ENCODE results near the gene NSD1. TPM values are rescaled to one million over a fixed set of nuclear protein-coding genes. Genes with fewer than 3 reads are reported as not detected.

Gene NSD1
- total RNA-seq, 1 experiment from 2014 or later = 58.8 TPM

GRCh38 chr5:177097016-177097985 lies 36.3 kb upstream of the NSD1 start:
- no peak overlapping the region for H3K4me3 ChIP-seq (replicated peaks in 1 of 2; ENCODE audit: low read depth in 1 of 2, low read length in 2 of 2)
- H3K4me1 ChIP-seq (ENCODE audit: control insufficient read depth in 1 of 2, insufficient read depth in 2 of 2, low read length in 2 of 2) = peaks cover 0 to 6% of the 10 kb centered on the region in 2 experiments; a peak in 1 of 4 replicates
- H2AFZ ChIP-seq (ENCODE audit: low read depth, low read length, poor library complexity, severe bottlenecking) = no peak overlapping the region
- no peaks in the 10 kb centered on the region for H3K79me2 ChIP-seq (ENCODE audit: insufficient read depth, low read length)
- no peaks in the 10 kb centered on the region for H3K9me3 ChIP-seq (ENCODE audit: control insufficient read depth in 1 of 2, insufficient read depth in 1 of 2, low read depth in 1 of 2, low read length in 2 of 2)
- no peaks in the 10 kb centered on the region for H4K20me1 ChIP-seq (ENCODE audit: insufficient read depth)
- no peaks in the 10 kb centered on the region for H3K27me3 ChIP-seq (ENCODE audit: insufficient read depth, low read length)
- H3K27ac ChIP-seq (ENCODE audit: low read depth, low read length) = no peak overlapping the region
- BruUV-seq (replicated peaks) = TSS peak; percentile 40
- H3K36me3 ChIP-seq (ENCODE audit: control insufficient read depth in 1 of 2, insufficient read depth in 2 of 2, low read length in 2 of 2) = peaks cover 0 to 5% of the 10 kb centered on the region in 2 experiments; a peak in 1 of 4 replicates
- no peak for DNase-seq (ENCODE audit: low read depth, low spot score)
- TF ChIP-seq CEBPB (IDR thresholded peaks at IDR 0.05; ENCODE audit: low read depth) = no peak
- no peak for TF ChIP-seq FOSL1 (IDR thresholded peaks at IDR 0.05; ENCODE audit: low read depth)
- TF ChIP-seq MAX (IDR thresholded peaks at IDR 0.05) = no peak
- no peak for TF ChIP-seq ATF3 (IDR thresholded peaks at IDR 0.05)
- TF ChIP-seq SIN3A (IDR thresholded peaks at IDR 0.05; ENCODE audit: low read depth) = no peak
- TF ChIP-seq ZBTB33 (IDR thresholded peaks at IDR 0.05; ENCODE audit: extremely low read depth, insufficient replicate concordance, low read length) = no peak
- TF ChIP-seq POLR2A (IDR thresholded peaks at IDR 0.05; ENCODE audit: borderline replicate concordance, extremely low read depth, insufficient read depth, insufficient read length) = no peak
- TF ChIP-seq POLR2AphosphoS5 (IDR thresholded peaks at IDR 0.05; ENCODE audit: low read depth, low read length) = no peak
- no peak for TF ChIP-seq CBX3 (IDR thresholded peaks at IDR 0.05; ENCODE audit: low read depth)
- no peak for TF ChIP-seq ZFX (IDR thresholded peaks at IDR 0.05)
- TF ChIP-seq ZNF274 (IDR thresholded peaks at IDR 0.05; ENCODE audit: low read depth, low read length) = no peak
- TF ChIP-seq SP1 (IDR thresholded peaks at IDR 0.05; ENCODE audit: low read depth) = no peak
- TF ChIP-seq EGR1 (IDR thresholded peaks at IDR 0.05; ENCODE audit: low read depth) = no peak
- no peak for TF ChIP-seq SRF (IDR thresholded peaks at IDR 0.05; ENCODE audit: low read depth)
- no peak for TF ChIP-seq EZH2 (IDR thresholded peaks at IDR 0.05)
- no peak for TF ChIP-seq EZH2phosphoT487 (IDR thresholded peaks at IDR 0.05; ENCODE audit: borderline replicate concordance)
- no peak for TF ChIP-seq ELF1 (IDR thresholded peaks at IDR 0.05; ENCODE audit: borderline replicate concordance, low read depth)
- no peak for TF ChIP-seq YY1 (IDR thresholded peaks at IDR 0.05; ENCODE audit: extremely low read depth, insufficient replicate concordance, low read depth, low read length)
- TF ChIP-seq RAD21 (IDR thresholded peaks at IDR 0.05; ENCODE audit: low read depth) = no peak
- ChIA-PET RAD21 (ENCODE audit: low non-redundant PET in 1 of 2, low total read pairs in 2 of 2, uncharacterized antibody in 2 of 2, unreplicated experiment in 2 of 2) (no interaction called here), POLR2A (interaction anchor here (0.5 kb wide), 1 partner anchor 296 kb away, joined by 3 read pairs; no protein-coding TSS in a partner anchor), CTCF (interaction anchor here (1.0 kb wide), 1 partner anchor 11 kb away, joined by 3 read pairs; the partner anchor contains the start of gene FGFR4)
- 0 out of 2 replicates have a peak, but pooled peaks have one; percentile 4 for ATAC-seq
- intact Hi-C loops (cut with micrococcal nuclease) = no loop called here
- H3K9me2 ChIP-seq (ENCODE audit: insufficient read depth) = no peaks in the 10 kb centered on the region
- no peak overlapping the region for H3K9ac ChIP-seq (ENCODE audit: low read length)
- H3K4me2 ChIP-seq (ENCODE audit: low read length) = no peak overlapping the region

All from HCT116 (cell line).